Endodermal cell (in vitro differentiated cells): Measurements from ENCODE around the gene DTX3. TPM values are rescaled to one million over a fixed set of nuclear protein-coding genes. Genes with fewer than 3 reads are reported as not detected.

ENCODE experiments used
- DNase-seq: peaks from one replicate; pipeline ENCODE4 v3.0.0-alpha.2; 2017
- H3K27ac ChIP-seq: 2 replicates; pipeline ENCODE4 v1.5.1; 2013; ENCODE audit warnings: mild to moderate bottlenecking, low read depth, low read length, moderate library complexity
- H3K27me3 ChIP-seq: 2 replicates; pipeline ENCODE4 v1.6.1; 2013; ENCODE audit warnings: mild to moderate bottlenecking, low read length, moderate library complexity; ENCODE audit not compliant: insufficient read depth, control insufficient read depth, poor library complexity, severe bottlenecking
- H3K36me3 ChIP-seq: 2 replicates; pipeline ENCODE4 v1.7.0; 2013; ENCODE audit warnings: mild to moderate bottlenecking, low read length, moderate library complexity; ENCODE audit not compliant: control insufficient read depth, insufficient read depth
- H3K4me1 ChIP-seq: one replicate; pipeline ENCODE4 v1.7.0; 2013; ENCODE audit warnings: low read length; ENCODE audit not compliant: control insufficient read depth, insufficient read depth
- H3K4me3 ChIP-seq: 2 replicates; pipeline ENCODE4 v1.5.1; 2013; ENCODE audit warnings: mild to moderate bottlenecking, low read length, moderate library complexity
- H3K9ac ChIP-seq: 2 replicates; pipeline ENCODE4 v1.6.1; 2013; ENCODE audit warnings: mild to moderate bottlenecking, low read length, moderate library complexity; ENCODE audit not compliant: poor library complexity, severe bottlenecking; ENCODE audit errors: extremely low read depth
- H3K9me3 ChIP-seq: 2 replicates; pipeline ENCODE4 v1.6.1; 2013; ENCODE audit warnings: mild to moderate bottlenecking, low read length, moderate library complexity; ENCODE audit not compliant: control insufficient read depth
- H3K27ac Mint-ChIP-seq: 2 replicates; pipeline ENCODE4 v1.8.0; 2020; ENCODE audit warnings: mixed read lengths
- H3K27me3 Mint-ChIP-seq: 2 replicates; pipeline ENCODE4 v1.8.0; 2021; ENCODE audit warnings: mild to moderate bottlenecking, mixed read lengths; ENCODE audit not compliant: insufficient read depth
- H3K36me3 Mint-ChIP-seq: 2 replicates; pipeline ENCODE4 v1.8.0; 2020; ENCODE audit warnings: low read depth, mixed read lengths
- H3K4me1 Mint-ChIP-seq: 2 replicates; pipeline ENCODE4 v1.8.0; 2020; ENCODE audit warnings: mixed read lengths
- H3K4me3 Mint-ChIP-seq: 2 replicates; pipeline ENCODE4 v1.8.0; 2020; ENCODE audit warnings: mild to moderate bottlenecking, moderate library complexity, mixed read lengths
- H3K9me3 Mint-ChIP-seq: 2 replicates; pipeline ENCODE4 v1.8.0; 2020; ENCODE audit warnings: mild to moderate bottlenecking, mixed read lengths
- WGBS, 2 experiments: methylation state at CpG; one replicate each; pipeline versions ENCODE4 v1.1.5 to v1.1.7; 2013; ENCODE audit warnings: missing lambda C conversion rate in 2 of 2, mixed read lengths in 1 of 2; ENCODE audit not compliant: insufficient coverage in 1 of 2, insufficient read length in 1 of 2; 5-methylcytosine and 5-hydroxymethylcytosine counted together
- long read RNA-seq, 4 experiments: library from polyadenylated mRNA in 2 of 4; library from RNA in 1 of 4; library from capped mRNA in 1 of 4; stranded (forward) in 3 of 4; unstranded in 1 of 4; transcript quantifications; one replicate each; pipeline ENCODE4 v2.0.0, GENCODE V29; 2020 to 2021; ENCODE audit warnings: inconsistent platforms in 1 of 4
- polyA plus RNA-seq, 2 experiments: library from polyadenylated mRNA; stranded (reverse); fragments of 50-300 nt; gene quantifications; one replicate each; pipeline ENCODE4 v1.2.3, GENCODE V29; 2013
- total RNA-seq, 2 donors: library from RNA; stranded (reverse); fragmentation: NEBNext Ultra II Directional in 1 of 2; extraction: Animal tissue kit (Norgen Biotek cat#: 25700) in 1 of 2; gene quantifications; 2 replicates in 1 of 2; 3 replicates in 1 of 2; pipeline ENCODE4 v1.2.1, GENCODE V29; 2021
- TF ChIP-seq, protein P1 (sequence below): fragments of 200-600 bp; sonication (generic); conservative IDR thresholded peaks from 2 replicates; pipeline ENCODE4 v1.5.0; 2021; ENCODE audit warnings: antibody characterized with exemption, mild to moderate bottlenecking

Gene DTX3, protein sequence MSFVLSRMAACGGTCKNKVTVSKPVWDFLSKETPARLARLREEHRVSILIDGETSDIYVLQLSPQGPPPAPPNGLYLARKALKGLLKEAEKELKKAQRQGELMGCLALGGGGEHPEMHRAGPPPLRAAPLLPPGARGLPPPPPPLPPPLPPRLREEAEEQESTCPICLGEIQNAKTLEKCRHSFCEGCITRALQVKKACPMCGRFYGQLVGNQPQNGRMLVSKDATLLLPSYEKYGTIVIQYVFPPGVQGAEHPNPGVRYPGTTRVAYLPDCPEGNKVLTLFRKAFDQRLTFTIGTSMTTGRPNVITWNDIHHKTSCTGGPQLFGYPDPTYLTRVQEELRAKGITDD
- total RNA-seq = 10 to 100 TPM; 59.6 to 62.6 TPM
- 103 TPM for polyA plus RNA-seq (2013, experiment 1 of 2)
- polyA plus RNA-seq (2013, experiment 2 of 2) = 88.7 TPM
- long read RNA-seq, experiment 1, partial matches to known transcripts = 10 of 20 reads
- long read RNA-seq, experiment 1, other reads (novel, unspliced or antisense) = 5 of 20 reads
- long read RNA-seq, experiment 2, transcript DTX3-201 (7 exons, 2,029 nt) = major isoform, 12 of 50 reads
- long read RNA-seq, experiment 2, transcript DTX3-204 (6 exons, 2,067 nt) = major isoform, 12 of 50 reads
- long read RNA-seq, experiment 2, partial matches to known transcripts = 7 of 50 reads
- long read RNA-seq, experiment 2, other reads (novel, unspliced or antisense) = 16 of 50 reads
- long read RNA-seq, experiment 3, partial matches to known transcripts = 1 of 6 reads
- long read RNA-seq, experiment 3, other reads (novel, unspliced or antisense) = 3 of 6 reads
- long read RNA-seq, experiment 4, transcript DTX3-204 (6 exons, 2,067 nt) = major isoform, 11 of 33 reads
- long read RNA-seq, experiment 4, partial matches to known transcripts = 1 of 33 reads
- long read RNA-seq, experiment 4, other reads (novel, unspliced or antisense) = 13 of 33 reads

DNA sequence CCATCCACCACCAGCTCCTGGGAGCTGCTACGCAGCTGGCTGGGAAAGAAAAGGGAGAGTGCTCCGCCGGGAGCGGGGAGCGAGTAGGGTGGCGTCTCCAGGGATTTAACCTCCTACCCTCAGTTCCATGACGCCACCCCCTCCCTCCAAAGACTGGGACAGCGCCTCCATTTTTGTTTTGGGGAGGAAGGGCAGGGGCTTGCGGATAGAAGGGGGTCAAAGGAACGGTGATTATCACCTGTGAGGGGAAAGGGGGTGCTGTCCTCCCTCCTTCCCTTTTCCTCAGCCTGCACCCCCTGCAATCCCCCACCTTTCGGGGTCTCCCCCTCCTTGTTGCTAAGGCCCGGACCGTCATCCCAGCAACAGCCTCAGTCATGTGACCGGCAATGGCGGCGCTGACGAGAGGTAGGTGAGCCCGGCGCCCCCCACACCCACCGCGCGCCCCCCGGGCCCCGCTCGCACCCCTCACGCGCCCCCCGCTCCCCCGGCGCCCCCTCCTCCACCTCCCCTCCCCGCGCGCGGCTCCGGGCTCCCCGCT lies at the start of gene DTX3:
Gene DTX3 (plus strand): TSS at position 371 of the 538 bp plus-strand sequence. CDS start 1,694 bp downstream, outside the sequence.
- peak within 1 kb of the TSS; percentile 83 for H3K4me3 Mint-ChIP-seq
- H3K36me3 Mint-ChIP-seq = peaks cover 46% of the 10 kb centered on the region
- H3K27me3 Mint-ChIP-seq = peaks cover 5% of the 10 kb centered on the region
- H3K27me3 ChIP-seq = peaks cover 3% of the 10 kb centered on the region
- H3K9me3 Mint-ChIP-seq = no peaks in the 10 kb centered on the region
- peak within 1 kb of the TSS; percentile 68 for H3K27ac ChIP-seq
- H3K36me3 ChIP-seq = peaks cover 39% of the 10 kb centered on the region
- 3% methylated on average over 19 of the region's 36 CpGs; no CpG with 5 or more reads in 1 of the 2 experiments for WGBS, 2 experiments
- peak within 1 kb of the TSS; percentile 85 for H3K4me3 ChIP-seq
- H3K9ac ChIP-seq = peak within 1 kb of the TSS; percentile 60
- H3K9me3 ChIP-seq = no peaks in the 10 kb centered on the region
- peak; percentile 87 for DNase-seq
- H3K27ac Mint-ChIP-seq = peak within 1 kb of the TSS; percentile 95
- TF ChIP-seq, protein P1, sequence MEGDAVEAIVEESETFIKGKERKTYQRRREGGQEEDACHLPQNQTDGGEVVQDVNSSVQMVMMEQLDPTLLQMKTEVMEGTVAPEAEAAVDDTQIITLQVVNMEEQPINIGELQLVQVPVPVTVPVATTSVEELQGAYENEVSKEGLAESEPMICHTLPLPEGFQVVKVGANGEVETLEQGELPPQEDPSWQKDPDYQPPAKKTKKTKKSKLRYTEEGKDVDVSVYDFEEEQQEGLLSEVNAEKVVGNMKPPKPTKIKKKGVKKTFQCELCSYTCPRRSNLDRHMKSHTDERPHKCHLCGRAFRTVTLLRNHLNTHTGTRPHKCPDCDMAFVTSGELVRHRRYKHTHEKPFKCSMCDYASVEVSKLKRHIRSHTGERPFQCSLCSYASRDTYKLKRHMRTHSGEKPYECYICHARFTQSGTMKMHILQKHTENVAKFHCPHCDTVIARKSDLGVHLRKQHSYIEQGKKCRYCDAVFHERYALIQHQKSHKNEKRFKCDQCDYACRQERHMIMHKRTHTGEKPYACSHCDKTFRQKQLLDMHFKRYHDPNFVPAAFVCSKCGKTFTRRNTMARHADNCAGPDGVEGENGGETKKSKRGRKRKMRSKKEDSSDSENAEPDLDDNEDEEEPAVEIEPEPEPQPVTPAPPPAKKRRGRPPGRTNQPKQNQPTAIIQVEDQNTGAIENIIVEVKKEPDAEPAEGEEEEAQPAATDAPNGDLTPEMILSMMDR = no peak
- peaks cover 7% of the 10 kb centered on the region for H3K4me1 ChIP-seq
- peaks cover 23% of the 10 kb centered on the region for H3K4me1 Mint-ChIP-seq

DNA sequence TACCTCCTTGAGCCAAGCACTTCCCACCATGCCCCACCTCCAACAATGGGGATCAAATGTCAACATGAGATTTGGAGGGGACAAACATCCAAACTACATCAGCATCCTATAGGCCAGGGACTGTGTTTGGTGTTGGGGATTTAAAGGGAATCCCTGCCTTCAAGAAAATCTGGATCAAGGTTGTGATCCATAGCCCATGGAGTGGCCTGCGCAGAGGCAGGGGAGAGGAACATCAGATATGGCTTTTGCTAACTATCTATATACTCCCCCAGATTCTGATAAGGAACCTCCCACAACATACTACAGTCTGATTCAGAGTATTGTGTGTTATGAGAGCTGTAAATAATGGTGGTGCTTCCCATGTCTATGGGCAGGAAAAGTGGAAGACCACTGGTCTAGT lies 49.7 kb upstream of the DTX3 start:
- TF ChIP-seq, protein P1 = no peak
- no peak overlapping the region for H3K27ac Mint-ChIP-seq
- no peak for DNase-seq
- Histone ChIP-seq H3K9ac (no peak overlapping the region), H3K4me3 (no peak overlapping the region), H3K4me1 (no peaks in the 10 kb centered on the region), H3K27me3 (peaks cover 9% of the 10 kb centered on the region), H3K9me3 (no peaks in the 10 kb centered on the region), H3K27ac (no peak overlapping the region), H3K36me3 (no peaks in the 10 kb centered on the region)
- H3K4me1 Mint-ChIP-seq = peaks cover 11% of the 10 kb centered on the region
- peaks cover 15% of the 10 kb centered on the region for H3K27me3 Mint-ChIP-seq
- H3K36me3 Mint-ChIP-seq = no peaks in the 10 kb centered on the region
- H3K4me3 Mint-ChIP-seq = no peak overlapping the region
- H3K9me3 Mint-ChIP-seq = no peaks in the 10 kb centered on the region
- 80% methylated on average over 1 of the region's 1 CpG; no CpG with 5 or more reads in 1 of the 2 experiments for WGBS, 2 experiments

DNA sequence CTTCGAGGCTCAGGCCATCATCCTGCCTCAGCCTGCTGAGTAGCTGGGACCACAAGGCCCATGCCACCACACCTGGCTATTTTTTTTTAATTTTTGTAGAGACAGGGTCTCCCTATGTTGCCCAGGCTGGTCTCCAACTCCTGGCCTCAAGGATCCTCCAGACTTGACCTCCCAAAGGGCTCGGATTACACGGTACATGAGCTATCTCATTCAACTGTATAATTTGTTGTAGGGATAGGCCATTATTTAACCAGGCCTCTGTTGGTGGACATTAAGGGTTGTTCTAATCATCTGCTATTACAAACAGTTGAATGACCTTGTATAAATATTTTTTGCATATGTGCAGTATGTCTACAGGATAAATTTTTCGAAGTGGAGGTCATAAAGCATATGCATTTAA lies 45.8 kb upstream of the DTX3 start:
- no peak overlapping the region for H3K27ac Mint-ChIP-seq
- H3K27ac ChIP-seq = no peak overlapping the region
- WGBS, 2 experiments = 90 to 92% methylated on average over 2 to 4 of the region's 4 CpGs

More for the DNA sequence above, 45.8 kb upstream of the DTX3 start:
- Mint-ChIP-seq H3K27me3 (no peaks in the 10 kb centered on the region), H3K36me3 (no peaks in the 10 kb centered on the region), H3K4me3 (no peak overlapping the region), H3K9me3 (no peaks in the 10 kb centered on the region), H3K4me1 (no peaks in the 10 kb centered on the region)
- no peak overlapping the region for H3K9ac ChIP-seq
- H3K4me3 ChIP-seq = no peak overlapping the region
- H3K27me3 ChIP-seq = no peaks in the 10 kb centered on the region
- H3K36me3 ChIP-seq = no peaks in the 10 kb centered on the region
- no peaks in the 10 kb centered on the region for H3K9me3 ChIP-seq
- no peak for DNase-seq
- TF ChIP-seq, protein P1 = no peak
- H3K4me1 ChIP-seq = no peaks in the 10 kb centered on the region
